IPS-NIHi7 (cell line): ENCODE measurements around the gene TEX14.
A peak's percentile ranks its signal among the peaks of the same experiment; 100 is the strongest.

Experiments
- DNase-seq: peaks from one replicate; pipeline ENCODE4 v3.0.0; 2012; ENCODE audit warnings: mixed read lengths; ENCODE audit errors: extremely low spot score

The TEX14 gene

DNA sequence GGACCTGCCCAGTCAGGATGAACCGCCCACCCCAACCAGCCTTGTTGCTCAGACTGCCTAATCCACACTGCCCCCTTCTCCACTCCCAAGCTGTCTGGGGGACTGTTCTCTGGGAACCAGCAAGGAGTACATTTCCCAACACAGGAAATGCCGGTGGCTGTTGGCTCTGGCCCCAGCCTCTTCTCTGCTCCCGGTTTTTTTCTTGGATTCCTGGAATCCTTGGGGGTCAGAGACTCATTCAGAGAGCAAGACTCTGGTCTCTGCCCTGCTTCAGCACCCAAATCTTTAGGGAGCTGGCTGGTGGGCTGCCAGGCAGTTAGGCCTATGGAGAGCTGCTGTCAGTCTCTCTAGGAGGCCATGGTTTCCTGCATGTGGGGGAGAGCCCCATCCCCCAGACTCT lies 166.6 kb downstream of the TEX14 start:
- DNase-seq = no peak

DNA sequence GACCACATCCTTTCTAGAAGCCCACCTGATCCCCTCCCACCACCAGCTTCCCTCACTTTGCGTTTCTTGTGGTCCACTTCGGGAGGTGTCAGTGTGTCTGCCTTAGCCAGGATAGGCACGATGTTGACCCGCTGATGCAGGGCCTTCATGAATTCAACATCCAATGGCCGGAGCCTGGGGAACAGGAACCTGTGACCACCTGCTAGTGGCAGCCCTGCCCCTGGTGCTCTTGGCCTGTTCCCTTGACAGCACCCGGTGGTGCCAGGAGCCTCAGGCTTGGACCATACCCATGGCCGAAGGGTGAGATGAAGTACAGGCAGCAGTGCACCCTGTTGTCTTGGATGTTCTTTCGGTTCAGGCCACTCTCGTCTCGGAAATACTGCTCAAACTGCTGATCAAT lies 170.2 kb downstream of the TEX14 start:
- no peak for DNase-seq

DNA sequence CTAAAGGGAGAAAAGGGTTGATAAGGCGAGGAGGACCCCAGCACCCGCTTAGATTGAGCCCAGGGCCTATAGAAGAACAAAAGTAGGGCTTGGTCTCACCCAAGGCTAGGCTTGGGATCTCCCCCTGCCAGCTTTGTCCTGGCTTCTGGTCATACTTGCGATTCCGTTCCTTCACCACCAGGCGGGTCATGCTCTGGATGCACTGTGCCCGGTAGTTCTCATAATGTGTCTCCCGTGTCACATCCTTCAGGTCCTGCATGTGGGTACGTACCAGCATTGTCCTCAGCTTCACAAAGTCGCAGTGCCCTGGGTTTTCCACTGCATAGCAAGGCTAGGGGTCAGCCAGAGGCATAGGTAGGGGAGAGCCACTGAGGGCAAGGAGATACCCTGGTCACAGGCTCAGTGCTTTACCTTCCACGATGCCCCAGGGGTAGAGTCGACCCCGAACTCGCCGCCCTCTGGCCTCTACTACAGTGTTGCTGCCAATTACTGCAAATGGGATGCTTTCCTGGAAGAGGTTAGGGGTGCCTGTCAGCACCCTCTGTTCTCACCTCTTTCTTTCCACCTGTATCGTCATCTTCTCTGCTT lies 170.9 kb downstream of the TEX14 start:
- peak; percentile 56 for DNase-seq

DNA sequence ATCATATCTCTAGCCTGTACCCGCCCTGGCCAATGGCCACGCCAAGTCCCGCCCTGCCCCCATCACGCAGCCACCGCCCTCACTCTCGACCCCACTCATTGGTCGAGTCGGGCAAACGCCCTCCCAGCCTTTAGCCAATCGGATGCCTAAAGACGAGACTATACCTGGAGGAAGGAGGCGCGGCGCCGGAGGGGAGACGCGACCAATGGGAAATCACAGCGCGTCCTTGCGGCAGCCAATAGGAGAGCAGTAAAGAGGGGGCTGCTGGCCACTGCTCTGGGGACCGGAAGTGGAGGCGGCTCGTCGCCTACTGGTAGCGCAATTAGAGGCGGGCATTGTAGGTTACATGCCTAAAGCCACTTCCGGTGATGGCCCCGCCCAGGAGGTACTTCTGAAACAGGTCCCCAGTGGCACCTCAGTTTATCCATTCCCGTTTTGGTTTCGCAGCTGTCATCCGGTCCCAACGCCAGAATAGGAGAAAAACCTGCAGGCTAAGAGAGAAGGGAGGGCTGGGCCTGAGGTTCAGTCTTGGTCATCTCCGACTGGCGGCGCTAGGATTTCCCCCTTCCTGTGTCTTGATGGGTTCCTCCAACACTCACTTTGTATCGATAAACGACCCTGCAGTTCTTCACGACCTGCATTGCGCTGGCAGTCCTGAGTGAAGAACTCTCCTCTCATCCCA lies 173.8 kb downstream of the TEX14 start:
- DNase-seq = peak; percentile 98

DNA sequence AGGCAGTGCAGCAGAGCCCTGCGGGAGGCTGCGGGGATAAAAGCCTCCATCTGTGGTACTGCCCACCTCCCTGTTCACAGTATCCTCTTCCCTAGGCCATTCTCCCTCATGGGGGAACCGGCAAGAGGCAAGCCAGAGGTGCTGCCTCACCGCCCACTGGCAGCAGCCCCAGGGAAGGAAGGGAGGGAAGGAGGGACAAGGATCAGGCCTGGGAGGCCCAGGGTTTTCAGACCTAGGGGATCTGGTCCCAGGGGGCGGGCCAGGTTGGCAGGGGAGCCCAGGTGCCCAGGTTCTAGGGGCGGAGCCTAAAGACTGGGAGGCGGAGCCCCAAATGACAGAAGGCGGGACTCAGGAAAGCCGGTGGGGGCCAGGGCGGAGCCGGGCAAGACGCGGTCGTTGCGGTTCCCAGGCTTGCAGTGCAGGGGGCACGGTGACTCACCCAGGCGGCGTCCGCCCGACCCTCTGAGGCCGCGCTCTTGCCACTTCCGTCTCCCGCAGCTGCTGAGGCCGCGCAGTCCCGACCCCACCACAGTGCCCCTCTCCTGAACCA lies 174.4 kb downstream of the TEX14 start:
- no peak for DNase-seq

DNA sequence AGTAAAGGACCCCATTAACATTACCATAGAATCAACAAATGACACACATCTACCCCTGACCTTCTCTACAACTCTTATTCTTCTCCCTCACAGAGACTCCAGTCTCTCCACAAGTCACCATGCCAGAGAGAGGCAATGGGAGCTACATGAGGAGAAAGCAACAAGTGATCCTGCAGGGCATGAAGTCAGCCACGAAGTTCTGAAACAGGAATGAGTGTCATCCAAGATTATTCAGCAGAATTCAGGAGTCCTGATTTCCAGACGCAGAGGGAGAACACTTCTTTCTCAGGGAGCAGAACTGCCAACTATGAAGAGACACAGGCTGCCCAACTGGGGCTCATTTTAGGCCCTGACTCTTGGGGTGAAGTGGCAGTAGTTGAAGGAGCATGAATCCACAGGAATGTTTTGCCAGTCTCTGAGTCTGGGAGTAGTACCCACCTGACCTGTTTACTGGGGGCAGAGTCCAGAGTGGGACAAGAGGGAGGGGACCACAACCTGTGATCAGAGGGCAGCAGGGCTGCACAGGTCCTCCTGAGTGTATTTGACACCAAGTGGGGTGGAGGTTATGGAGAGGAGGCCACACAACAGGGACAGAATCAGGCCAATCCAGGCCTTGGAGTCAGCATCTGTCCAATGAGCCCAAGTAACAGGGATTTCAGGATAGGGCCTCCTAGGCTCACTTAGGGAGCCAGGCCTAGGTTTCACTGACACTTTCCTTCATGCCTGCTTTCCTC lies 175.0 kb downstream of the TEX14 start:
- no peak for DNase-seq

DNA sequence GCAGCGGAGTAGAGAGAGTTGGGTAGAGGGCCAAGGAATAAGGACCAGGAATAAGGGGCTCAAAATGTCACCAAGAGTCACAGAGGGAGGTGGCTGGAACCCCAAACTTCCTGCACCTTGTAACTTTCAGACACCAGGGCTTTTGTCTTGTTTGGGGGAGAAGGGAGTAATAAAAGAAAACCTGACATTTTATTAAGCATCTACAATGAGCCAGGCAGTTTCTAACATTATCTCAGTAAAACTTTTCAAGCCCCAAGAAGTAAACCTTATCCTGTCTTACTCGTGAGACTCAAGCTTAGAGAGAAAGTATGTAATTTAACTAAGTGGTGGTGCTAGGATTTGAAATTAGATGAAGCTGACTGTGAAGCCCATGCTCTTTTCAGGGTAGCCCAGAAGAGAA lies 176.6 kb downstream of the TEX14 start:
- DNase-seq = no peak

DNA sequence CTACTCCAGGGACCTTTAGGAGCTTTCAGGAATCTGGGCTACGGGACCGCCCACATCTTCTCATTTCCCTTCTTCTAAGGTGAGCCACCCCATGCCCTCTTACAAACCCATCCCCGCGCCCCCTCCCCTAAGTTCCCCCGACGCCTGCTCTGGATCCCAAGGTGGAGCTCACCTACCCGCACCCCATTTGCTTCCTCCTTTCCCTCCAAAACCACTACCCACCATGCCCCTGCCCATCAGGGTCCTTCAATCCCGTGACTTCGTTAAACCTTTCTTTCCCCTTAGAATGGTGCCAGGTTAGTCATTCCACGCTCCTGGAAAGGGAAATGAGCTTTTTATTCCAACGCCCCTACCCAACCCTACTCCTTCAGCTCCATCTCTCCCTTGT lies 177.1 kb downstream of the TEX14 start:
- no peak for DNase-seq

DNA sequence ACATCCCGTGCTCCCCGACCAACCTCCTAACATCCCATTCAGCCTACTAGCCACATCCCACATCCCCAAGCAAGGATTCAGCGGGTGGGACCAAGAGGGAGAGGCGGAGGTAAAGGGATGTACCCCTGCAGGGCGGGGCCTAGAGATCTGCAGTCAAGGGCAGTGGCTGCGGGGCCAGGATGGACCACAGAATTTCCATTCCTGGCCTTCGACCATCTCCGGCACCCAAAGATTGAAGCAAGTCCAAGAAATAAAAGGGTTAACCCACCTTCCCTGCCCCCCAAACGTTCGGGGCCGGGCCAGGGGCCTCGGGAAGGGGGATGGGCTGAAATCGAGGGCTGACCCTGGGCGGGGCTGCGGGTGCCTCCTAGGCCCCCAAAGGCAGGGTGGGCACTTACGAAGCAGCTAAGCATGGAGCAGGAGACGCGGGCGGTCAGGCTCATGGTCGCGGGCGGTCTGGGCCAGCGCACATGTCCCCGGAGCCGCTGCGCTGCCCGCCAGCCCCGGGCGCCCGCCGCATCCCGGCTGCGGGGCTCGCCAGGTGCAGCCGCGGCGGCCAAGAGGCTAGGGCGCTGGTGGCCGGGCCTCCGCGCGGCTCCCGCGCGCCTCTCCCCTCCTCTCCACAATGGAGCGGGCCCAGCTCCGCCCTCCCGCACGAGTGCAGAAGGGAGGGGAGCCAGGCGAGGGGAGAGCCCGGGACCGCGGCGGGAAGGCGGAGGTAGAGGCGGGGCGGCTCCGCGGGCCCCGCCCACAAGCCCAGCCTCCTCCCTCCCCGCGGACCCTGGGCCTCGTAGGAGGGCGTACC lies 177.7 kb downstream of the TEX14 start, which contains the start of gene MTMR4:
Gene MTMR4 (minus strand): TSS at position 674 of the 805 bp plus-strand sequence. CDS start 231 bp downstream, at position 443.
- DNase-seq = peak; percentile 96

DNA sequence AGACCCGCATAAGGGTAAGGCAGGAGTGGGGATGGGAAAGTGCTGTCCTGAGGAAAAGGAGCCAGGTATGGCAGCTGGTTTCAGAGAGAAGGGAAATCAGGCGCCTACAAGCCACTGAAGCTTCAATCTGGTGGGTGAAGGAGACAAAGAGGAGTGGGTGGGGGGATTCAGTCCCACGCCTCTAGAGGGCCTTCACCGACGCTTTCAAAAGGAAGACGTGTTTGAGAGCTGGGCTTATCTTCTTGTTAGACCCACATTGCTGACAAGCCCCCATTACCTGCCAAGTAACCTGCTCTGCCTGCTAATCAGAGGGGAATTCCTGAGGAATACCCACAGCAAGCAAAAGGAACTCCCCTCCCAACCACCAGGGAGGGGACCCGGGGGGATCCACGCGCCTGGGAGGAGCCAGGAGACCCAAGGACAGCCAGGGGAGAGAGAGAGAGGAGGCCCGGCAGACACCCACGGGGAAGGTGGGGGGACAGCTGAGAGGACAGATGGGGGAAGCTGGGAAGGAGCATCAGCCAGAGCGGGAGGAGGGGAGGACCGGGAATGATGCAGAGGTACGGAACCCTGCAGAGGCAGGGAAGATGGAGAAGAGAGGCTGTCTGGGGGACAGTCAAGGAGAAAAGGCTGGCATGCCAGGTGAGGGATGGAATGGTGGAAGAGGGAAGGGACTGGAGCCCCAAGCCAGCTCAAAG lies 178.4 kb downstream of the TEX14 start:
- DNase-seq = no peak

DNA sequence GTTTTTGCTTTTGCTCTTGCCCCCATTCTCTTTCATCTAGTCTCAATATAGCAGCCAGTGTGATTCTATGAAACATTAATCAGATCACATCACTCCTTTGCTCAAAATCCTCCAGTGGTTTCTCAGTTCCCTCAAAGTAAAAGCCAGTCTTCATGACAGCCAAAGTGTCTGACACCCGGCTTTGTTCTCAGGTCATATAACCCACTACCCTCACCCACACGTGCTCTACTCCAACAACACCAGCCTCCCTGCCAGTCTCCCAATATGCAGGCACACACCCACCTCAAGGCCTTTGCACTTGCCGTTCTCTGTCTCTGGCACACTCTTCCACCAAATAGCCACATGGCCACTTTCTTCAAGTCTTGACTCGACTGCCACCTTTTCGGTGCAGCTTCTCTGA lies 181.8 kb downstream of the TEX14 start:
- DNase-seq = no peak

DNA sequence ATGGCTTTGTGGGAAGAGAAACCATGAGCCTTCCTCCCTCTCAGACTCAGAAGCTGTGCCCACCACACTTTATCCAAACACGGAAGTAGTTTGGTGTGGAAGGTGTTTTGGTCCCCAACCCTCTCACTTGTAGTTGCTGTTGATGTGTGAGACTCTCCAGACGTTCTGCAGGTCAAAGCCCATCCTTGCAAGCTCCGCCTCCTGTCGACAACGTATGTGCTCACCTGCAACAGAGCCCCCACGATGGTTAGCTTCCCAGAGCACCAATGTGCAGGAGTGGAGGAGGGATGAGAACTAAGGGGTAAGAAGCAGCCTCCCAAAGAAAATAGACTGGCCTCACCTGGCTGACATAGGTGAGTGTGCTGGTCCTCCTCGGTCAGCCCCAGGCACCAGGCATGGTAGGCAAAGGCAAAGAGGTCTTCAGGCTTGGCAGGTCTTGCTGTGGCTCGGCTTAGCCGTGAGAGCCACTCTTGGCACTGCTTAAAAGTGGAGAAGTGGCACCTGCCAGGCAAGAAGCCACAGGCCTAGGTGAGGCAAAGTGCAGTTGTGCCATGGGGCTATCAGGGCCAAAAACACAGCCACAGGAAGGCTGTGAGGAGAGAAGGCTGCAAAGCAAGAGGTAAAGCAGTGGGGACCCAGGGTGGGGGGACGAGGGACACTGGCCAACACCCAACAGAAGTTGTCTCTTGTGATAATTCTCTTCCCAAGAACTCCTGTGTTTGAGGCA lies 183.3 kb downstream of the TEX14 start:
- no peak for DNase-seq

DNA sequence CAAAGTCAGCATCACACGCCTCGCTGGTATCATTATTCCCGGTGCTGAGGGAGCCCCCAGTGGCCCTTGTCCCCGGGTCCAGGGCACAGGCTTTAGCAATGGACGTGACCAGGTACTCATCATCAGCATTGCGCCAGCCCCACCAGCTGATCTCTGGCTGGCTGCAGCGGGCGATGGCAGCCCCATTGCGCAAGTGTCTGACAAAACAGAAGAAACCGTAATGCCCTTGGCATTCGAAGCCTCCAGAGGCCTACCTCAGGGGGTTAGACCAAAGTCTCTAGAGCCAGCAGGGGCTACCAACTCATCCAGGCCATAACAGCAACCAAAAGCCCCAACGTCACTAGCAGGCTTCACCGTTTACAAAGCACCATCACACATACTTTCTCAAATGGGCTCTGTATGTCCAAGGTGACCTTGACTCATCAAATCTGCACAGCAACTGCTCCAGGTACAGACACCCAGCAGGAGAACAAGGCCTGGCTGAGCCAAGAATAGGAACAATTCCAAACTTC lies 184.7 kb downstream of the TEX14 start:
- no peak for DNase-seq
